SK-N-SH (cell line): ENCODE results near the gene LCP2.

Experiments
- CTCF ChIP-seq: fragments of 200-600 bp; sonication (generic); IDR thresholded peaks from 2 replicates; pipeline ENCODE4 v1.6.1; 2017; ENCODE audit warnings: antibody characterized with exemption, mild to moderate bottlenecking, moderate library complexity
- EP300 ChIP-seq, 2 experiments: IDR thresholded peaks; 2 replicates each; pipeline versions ENCODE4 v1.4.0 to v1.6.1; 2012; ENCODE audit warnings: borderline replicate concordance in 1 of 2, low read depth in 1 of 2, low read length in 1 of 2
- EZH2phosphoT487 ChIP-seq: fragments of 200-600 bp; sonication (generic); IDR thresholded peaks from 2 replicates; pipeline ENCODE4 v1.6.1; 2017; ENCODE audit warnings: low read depth, mixed run types, mild to moderate bottlenecking, antibody characterized with exemption, moderate library complexity, borderline replicate concordance
- IRF3 ChIP-seq: fragments of 150-350 bp; IDR thresholded peaks from 2 replicates; pipeline ENCODE4 v1.6.1; 2016; ENCODE audit warnings: mild to moderate bottlenecking, low read depth, low read length
- MXI1 ChIP-seq: IDR thresholded peaks from 2 replicates; pipeline ENCODE4 v1.6.1; 2012; ENCODE audit warnings: mild to moderate bottlenecking, low read depth, low read length, improper control_type of control experiment
- POLR2AphosphoS5 ChIP-seq: IDR thresholded peaks from 2 replicates; pipeline ENCODE4 v1.6.1; 2012; ENCODE audit warnings: low read depth, low read length
- RCOR1 ChIP-seq: fragments of 150-350 bp; IDR thresholded peaks from 2 replicates; pipeline ENCODE4 v1.6.1; 2017; ENCODE audit warnings: antibody characterized with exemption, low read length
- RFX5 ChIP-seq: IDR thresholded peaks from 2 replicates; pipeline ENCODE4 v1.6.1; 2012; ENCODE audit warnings: mild to moderate bottlenecking, improper control_type of control experiment, low read length
- RXRA ChIP-seq: IDR thresholded peaks from 2 replicates; pipeline ENCODE4 v1.4.0; 2012; ENCODE audit warnings: low read depth, mild to moderate bottlenecking, borderline replicate concordance
- SMC3 ChIP-seq: IDR thresholded peaks from 2 replicates; pipeline ENCODE4 v1.6.1; 2012; ENCODE audit warnings: low read depth, low read length, improper control_type of control experiment
- USF2 ChIP-seq: fragments of 150-350 bp; IDR thresholded peaks from 2 replicates; pipeline ENCODE4 v1.6.1; 2017; ENCODE audit warnings: antibody characterized with exemption, low read length, low read depth, borderline replicate concordance

GRCh38 chr5:170206216-170206615 is 91.4 kb downstream of the LCP2 start:
- TF ChIP-seq RFX5 (no peak), SMC3 (no peak), CTCF (no peak), IRF3 (no peak), MXI1 (no peak), RXRA (no peak), USF2 (no peak), EP300 (IDR thresholded peaks at IDR 0.05; ENCODE audit: borderline replicate concordance in 1 of 2, low read depth in 1 of 2, low read length in 1 of 2) (no peak), POLR2AphosphoS5 (no peak), EZH2phosphoT487 (no peak), RCOR1 (no peak)
